DOHH2 (cell line): Measurements from ENCODE around the gene FILIP1L.

ENCODE experiments used
- EZH2phosphoT487 ChIP-seq: fragments of 200-600 bp; sonication (generic); IDR thresholded peaks from 2 replicates; pipeline ENCODE4 v1.6.1; 2017; ENCODE audit warnings: borderline replicate concordance, mild to moderate bottlenecking, antibody characterized with exemption, low read length, moderate library complexity, mixed read lengths
- TF ChIP-seq, protein P1 (sequence below): fragments of 200-600 bp; sonication (generic); IDR thresholded peaks from one replicate; pipeline ENCODE4 v1.5.1; 2014; ENCODE audit warnings: antibody characterized with exemption, mild to moderate bottlenecking, low read depth, low read length; ENCODE audit not compliant: poor library complexity, severe bottlenecking

DNA sequence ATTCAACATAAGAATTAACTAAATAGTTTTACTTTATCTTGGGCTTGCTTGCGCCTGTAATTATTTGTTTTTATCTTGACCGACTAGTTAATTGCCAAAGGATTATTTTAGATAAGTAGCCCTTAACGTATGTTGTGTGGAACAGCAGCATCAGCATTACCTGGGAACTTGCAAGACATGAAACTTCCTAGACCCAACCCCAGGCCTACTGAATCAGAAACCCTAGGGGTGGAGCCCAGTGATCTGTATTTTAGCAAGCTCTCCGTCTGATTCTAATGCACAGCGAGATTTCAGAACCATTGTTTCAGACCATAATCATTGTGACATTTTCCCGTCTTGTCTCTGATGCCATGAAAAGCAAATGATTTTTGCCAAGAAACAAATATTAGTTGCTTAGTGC, 31.1 kb downstream of the FILIP1L start:
- TF ChIP-seq, protein P1, sequence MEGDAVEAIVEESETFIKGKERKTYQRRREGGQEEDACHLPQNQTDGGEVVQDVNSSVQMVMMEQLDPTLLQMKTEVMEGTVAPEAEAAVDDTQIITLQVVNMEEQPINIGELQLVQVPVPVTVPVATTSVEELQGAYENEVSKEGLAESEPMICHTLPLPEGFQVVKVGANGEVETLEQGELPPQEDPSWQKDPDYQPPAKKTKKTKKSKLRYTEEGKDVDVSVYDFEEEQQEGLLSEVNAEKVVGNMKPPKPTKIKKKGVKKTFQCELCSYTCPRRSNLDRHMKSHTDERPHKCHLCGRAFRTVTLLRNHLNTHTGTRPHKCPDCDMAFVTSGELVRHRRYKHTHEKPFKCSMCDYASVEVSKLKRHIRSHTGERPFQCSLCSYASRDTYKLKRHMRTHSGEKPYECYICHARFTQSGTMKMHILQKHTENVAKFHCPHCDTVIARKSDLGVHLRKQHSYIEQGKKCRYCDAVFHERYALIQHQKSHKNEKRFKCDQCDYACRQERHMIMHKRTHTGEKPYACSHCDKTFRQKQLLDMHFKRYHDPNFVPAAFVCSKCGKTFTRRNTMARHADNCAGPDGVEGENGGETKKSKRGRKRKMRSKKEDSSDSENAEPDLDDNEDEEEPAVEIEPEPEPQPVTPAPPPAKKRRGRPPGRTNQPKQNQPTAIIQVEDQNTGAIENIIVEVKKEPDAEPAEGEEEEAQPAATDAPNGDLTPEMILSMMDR, result no peak
- TF ChIP-seq EZH2phosphoT487, result no peak
